NK-92 (cell line): Measurements from ENCODE around the gene KCNQ4.

ENCODE experiments used
- DNase-seq: peaks from one replicate; lab custom pipeline; 2025; ENCODE audit not compliant: unreplicated experiment; lab: John Stamatoyannopoulos, UW

KCNQ4 gene

DNA sequence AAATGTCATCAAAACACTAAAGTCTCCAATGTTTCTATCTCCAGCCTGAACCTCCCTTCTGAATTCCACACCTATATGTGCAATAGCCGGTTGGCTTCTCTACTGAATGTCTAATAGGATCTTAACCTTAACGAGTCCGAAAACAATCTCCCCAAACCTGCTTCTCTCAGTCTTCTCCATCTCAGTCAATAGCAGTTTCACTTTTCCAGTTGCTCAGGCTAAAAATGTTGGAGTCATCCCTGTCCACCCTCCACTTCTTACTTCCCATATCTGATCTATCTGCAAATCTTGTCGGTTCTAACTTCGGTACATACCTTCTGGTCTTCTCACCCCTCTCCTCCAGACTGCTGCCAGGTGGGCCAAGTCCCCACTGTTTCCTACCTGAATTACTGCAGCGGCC is 104.1 kb downstream of the KCNQ4 start:
- DNase-seq, result no peak
